K562 (cell line): ENCODE results near the gene TUSC7. TPM values are rescaled to one million over a fixed set of nuclear protein-coding genes. Genes with fewer than 3 reads are reported as not detected.

ENCODE experiments used
- ATAC-seq: fragments of 200-7000 bp; cut with Tn5 transposase; 3 replicates; pipeline ENCODE4 v1.9.1; 2020; ENCODE audit warnings: moderate library complexity
- BruUV-seq: library from RNA; stranded (reverse); fragments of 400-500 nt; replicated peaks from 2 replicates; lab custom pipeline; 2021; lab: Mats Ljungman, UMichigan
- CTCF ChIA-PET: fragments of 300-600 bp; formaldehyde crosslinking; extraction: SDS; loops from one replicate; lab custom pipeline; 2021; ENCODE audit warnings: low intra/inter-chr PET ratio; lab: Yijun Ruan, JAX
- POLR2A ChIA-PET: fragments of 300-600, 350-650 bp; sonication (Branson Sonifier 250); formaldehyde crosslinking; extraction: SDS; loops from one replicate; lab custom pipeline; 2021; ENCODE audit warnings: antibody characterized with exemption, inconsistent platforms; lab: Yijun Ruan, JAX
- DNase-seq, 4 experiments: peaks; one replicate each; pipeline versions ENCODE4 v3.0.0 to v3.0.0-alpha.2; 2011 to 2018; ENCODE audit warnings: low spot score in 3 of 4, mixed read lengths in 3 of 4; ENCODE audit errors: extremely low read depth in 1 of 4
- FAIRE-seq: peaks from 2 replicates; lab custom pipeline; 2011; peaks lifted over from hg19 to GRCh38; lab: Jason Lieb, UNC
- H2AFZ ChIP-seq: 2 replicates; pipeline ENCODE4 v1.6.0; 2011; ENCODE audit warnings: low read depth, low read length, control low read depth, inconsistent platforms
- H3K27ac ChIP-seq: fragments of 200-600 bp; 3 replicates; pipeline ENCODE4 v1.8.0; 2011; ENCODE audit warnings: low read depth, mild to moderate bottlenecking, control low read depth, inconsistent platforms, low read length, moderate library complexity, mixed read lengths; ENCODE audit errors: extremely low read depth
- H3K27me3 ChIP-seq, 2 experiments: fragments of 300-600 bp in 1 of 2; 2 replicates in 1 of 2; 3 replicates in 1 of 2; pipeline versions ENCODE4 v1.6.0 to v1.8.0; 2011; ENCODE audit warnings: inconsistent platforms in 2 of 2, low read length in 2 of 2, mild to moderate bottlenecking in 1 of 2, mixed read lengths in 1 of 2, moderate library complexity in 1 of 2; ENCODE audit not compliant: control insufficient read depth in 2 of 2, insufficient read depth in 2 of 2
- H3K36me3 ChIP-seq: fragments of 300-600 bp; 3 replicates; pipeline ENCODE4 v1.8.0; 2011; ENCODE audit warnings: mild to moderate bottlenecking, low read length, inconsistent platforms; ENCODE audit not compliant: control insufficient read depth, insufficient read depth
- H3K4me1 ChIP-seq, 2 experiments: fragments of 200-600 bp in 1 of 2; replicated peaks in 1 of 2; 2 replicates in 1 of 2; 3 replicates in 1 of 2; pipeline versions ENCODE4 v1.5.1 to v1.8.0; 2011; ENCODE audit warnings: inconsistent platforms in 2 of 2, low read length in 2 of 2, mild to moderate bottlenecking in 1 of 2, mixed read lengths in 1 of 2, moderate library complexity in 1 of 2; ENCODE audit not compliant: control insufficient read depth in 2 of 2, insufficient read depth in 2 of 2
- H3K4me2 ChIP-seq: 2 replicates; pipeline ENCODE4 v1.6.1; 2011; ENCODE audit warnings: low read length, control low read depth, inconsistent platforms, mixed read lengths; ENCODE audit not compliant: insufficient read depth
- H3K4me3 ChIP-seq: fragments of 200-600 bp; sonication (generic), shearing (Covaris generic); 2 replicates; pipeline ENCODE4 v1.5.1; 2016; ENCODE audit warnings: control low read depth, inconsistent platforms
- H3K79me2 ChIP-seq: fragments of 200-600 bp; 3 replicates; pipeline ENCODE4 v1.8.0; 2011; ENCODE audit warnings: low read length, inconsistent platforms; ENCODE audit not compliant: control insufficient read depth, insufficient read depth
- H3K9ac ChIP-seq, 2 experiments: 2 replicates each; pipeline versions ENCODE4 v1.6.0 to v1.6.1; 2011; ENCODE audit warnings: low read depth in 2 of 2, low read length in 2 of 2, control low read depth in 1 of 2, inconsistent platforms in 1 of 2, mild to moderate bottlenecking in 1 of 2, mixed read lengths in 1 of 2; ENCODE audit not compliant: insufficient read depth in 1 of 2
- H3K9me1 ChIP-seq: one replicate; pipeline ENCODE4 v1.6.0; 2011; ENCODE audit warnings: inconsistent platforms, mild to moderate bottlenecking, low read length, moderate library complexity; ENCODE audit not compliant: control insufficient read depth, insufficient read depth
- H3K9me3 ChIP-seq: replicated peaks from 2 replicates; pipeline ENCODE4 v1.5.1; 2011; ENCODE audit warnings: low read depth, low read length, inconsistent platforms; ENCODE audit not compliant: control insufficient read depth, insufficient read depth
- H4K20me1 ChIP-seq: replicated peaks from 2 replicates; pipeline ENCODE4 v1.6.1; 2011; ENCODE audit warnings: low read length, inconsistent platforms, mixed read lengths; ENCODE audit not compliant: control insufficient read depth, insufficient read depth
- BCL6 ChIP-seq: fragments of 250-450 bp; sonication (Bioruptor Pico); IDR thresholded peaks from 2 replicates; pipeline ENCODE4 v1.4.0; 2020
- FOXA3 ChIP-seq, 2 experiments: fragments of 450-650 bp in 1 of 2; sonication (generic) in 1 of 2; formaldehyde crosslinking; IDR thresholded peaks in 1 of 2; conservative IDR thresholded peaks in 1 of 2; 2 replicates each; pipeline versions ENCODE4 v1.4.0 to v1.8.0; 2020 to 2022; ENCODE audit warnings: mild to moderate bottlenecking in 2 of 2, missing genetic modification reagents in 1 of 2
- HDGF ChIP-seq: fragments of 450-650 bp; IDR thresholded peaks from 2 replicates; pipeline ENCODE4 v1.6.1; 2016
- KLF10 ChIP-seq: fragments of 250-450 bp; sonication (Bioruptor Pico); IDR thresholded peaks from 2 replicates; pipeline ENCODE4 v1.6.1; 2021; ENCODE audit warnings: matching md5 sums
- MTA3 ChIP-seq: fragments of 450-650 bp; formaldehyde crosslinking; IDR thresholded peaks from 2 replicates; pipeline ENCODE4 v1.6.1; 2017; ENCODE audit warnings: mild to moderate bottlenecking, borderline replicate concordance
- PRPF4 ChIP-seq: fragments of 200-400 bp; formaldehyde crosslinking; IDR thresholded peaks from one replicate; pipeline ENCODE4 v1.6.1; 2017; ENCODE audit warnings: low read length, low read depth, mild to moderate bottlenecking; ENCODE audit not compliant: insufficient read depth, poor library complexity, severe bottlenecking
- PURB ChIP-seq: sonication (generic); formaldehyde crosslinking; IDR thresholded peaks from 2 replicates; pipeline ENCODE4 v1.9.0; 2021; ENCODE audit warnings: low read depth, mild to moderate bottlenecking, missing genetic modification reagents
- ZBTB9 ChIP-seq: fragments of 450-650 bp; formaldehyde crosslinking; IDR thresholded peaks from 2 replicates; pipeline ENCODE4 v1.4.0; 2020; ENCODE audit warnings: mild to moderate bottlenecking, moderate library complexity
- ZNF778 ChIP-seq: fragments of 450-650 bp; formaldehyde crosslinking; IDR thresholded peaks from 2 replicates; pipeline ENCODE4 v1.4.0; 2020; ENCODE audit warnings: mild to moderate bottlenecking, moderate library complexity
- WGBS: fragments of 100-300 bp; shearing (Covaris generic); methylation state at CpG from one replicate; pipeline ENCODE4 v1.1.6; 2016; ENCODE audit warnings: low coverage, mixed read lengths; ENCODE audit not compliant: insufficient coverage; ENCODE audit errors: missing lambda C conversion rate; 5-methylcytosine and 5-hydroxymethylcytosine counted together
- in situ Hi-C: fragments of 300-500 bp; cut with MboI; formaldehyde crosslinking; loops from 4 replicates; pipeline ENCODE4 v1.15.0; 2018; ENCODE audit warnings: inconsistent platforms, mixed read lengths
- intact Hi-C: fragments of 100-400 bp; cut with micrococcal nuclease; formaldehyde crosslinking; loops from 2 replicates; pipeline ENCODE4 v1.14.2; 2022
- polyA plus RNA-seq, 8 experiments: library from polyadenylated mRNA; depleted of rRNA in 4 of 8; stranded (reverse) in 5 of 8; unstranded in 3 of 8; fragments of >200 nt; fragmentation: Nextera tagmentation in 2 of 8; fragmentation: Illumina TruSeq in 1 of 8; extraction: Ambion mirVana in 2 of 8; extraction: Trizol in 1 of 8; gene quantifications; 2 replicates each; pipeline versions ENCODE4 v1.2.1 to v1.2.3, GENCODE V29; 2011 to 2014; ENCODE audit warnings: inconsistent platforms in 1 of 8, missing spikeins in 1 of 8
- total RNA-seq, 7 experiments: library from RNA; depleted of rRNA in 6 of 7; stranded (reverse); fragments of >200 nt in 6 of 7; fragmentation: Illumina TruSeq in 2 of 7; extraction: Trizol in 2 of 7; gene quantifications; 2 replicates each; pipeline versions ENCODE4 v1.2.1 to v1.2.3, GENCODE V29; 2011 to 2021; ENCODE audit warnings: low replicate concordance in 1 of 7

Gene TUSC7
- total and polyA plus RNA-seq, 9 of the 15 experiments (the other 6 are each of a cell fraction or from before 2014, with no cell fraction given), result not detected

DNA sequence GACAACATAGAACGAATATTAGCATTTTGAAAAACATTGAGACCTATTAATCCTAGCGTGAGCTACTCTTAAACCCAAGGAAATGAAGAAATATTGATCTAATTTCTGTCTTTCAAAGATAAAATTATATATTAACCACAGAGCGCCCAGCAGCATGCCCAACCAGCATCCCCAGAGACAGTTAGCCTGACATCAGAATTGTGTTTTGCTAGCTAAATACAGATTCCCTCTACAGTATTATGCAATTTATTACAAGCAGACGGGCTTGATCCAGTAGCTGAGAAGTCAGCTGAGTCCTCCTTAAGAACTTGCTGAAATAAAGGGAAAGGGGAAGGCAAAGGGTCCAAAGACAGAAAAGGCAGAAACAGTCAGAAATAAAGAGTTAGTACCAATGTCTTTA, 7.2 kb upstream of the TUSC7 start:
- Histone ChIP-seq H3K4me2 (no peak overlapping the region), H3K27ac (no peak overlapping the region), H3K36me3 (no peaks in the 10 kb centered on the region), H2AFZ (no peak overlapping the region), H3K9ac (no peak overlapping the region), H4K20me1 (no peaks in the 10 kb centered on the region), H3K79me2 (no peaks in the 10 kb centered on the region), H3K4me1 (no peaks in the 10 kb centered on the region), H3K9me3 (no peaks in the 10 kb centered on the region), H3K27me3 (no peaks in the 10 kb centered on the region), H3K4me3 (no peak overlapping the region), H3K9me1 (no peaks in the 10 kb centered on the region)
- 0% methylated on average over 4 of the region's 4 CpGs for WGBS
- ChIA-PET CTCF (no interaction called here), POLR2A (no interaction called here)
- BruUV-seq, result no TSS peak
- FAIRE-seq (no peak), DNase-seq (no peak), ATAC-seq (no peak)
- in situ Hi-C loops (no loop called here), intact Hi-C loops (no loop called here)
- no peak for TF ChIP-seq ZNF778 (CRISPR knock-in tag)
- TF ChIP-seq PURB (CRISPR knock-in tag), result no peak
- TF ChIP-seq ZBTB9 (CRISPR knock-in tag), result no peak
- no peak for TF ChIP-seq FOXA3 (CRISPR knock-in tag; conservative IDR thresholded peaks at IDR 0.05 in 1 of 2, IDR thresholded peaks at IDR 0.05 in 1 of 2)
- no peak for TF ChIP-seq MTA3
- no peak for TF ChIP-seq PRPF4
- no peak for TF ChIP-seq BCL6 (CRISPR knock-in tag)
- TF ChIP-seq KLF10 (CRISPR knock-in tag), result no peak
- no peak for TF ChIP-seq HDGF
